ENCODE results near the gene MALRD1.

The MALRD1 gene

DNA sequence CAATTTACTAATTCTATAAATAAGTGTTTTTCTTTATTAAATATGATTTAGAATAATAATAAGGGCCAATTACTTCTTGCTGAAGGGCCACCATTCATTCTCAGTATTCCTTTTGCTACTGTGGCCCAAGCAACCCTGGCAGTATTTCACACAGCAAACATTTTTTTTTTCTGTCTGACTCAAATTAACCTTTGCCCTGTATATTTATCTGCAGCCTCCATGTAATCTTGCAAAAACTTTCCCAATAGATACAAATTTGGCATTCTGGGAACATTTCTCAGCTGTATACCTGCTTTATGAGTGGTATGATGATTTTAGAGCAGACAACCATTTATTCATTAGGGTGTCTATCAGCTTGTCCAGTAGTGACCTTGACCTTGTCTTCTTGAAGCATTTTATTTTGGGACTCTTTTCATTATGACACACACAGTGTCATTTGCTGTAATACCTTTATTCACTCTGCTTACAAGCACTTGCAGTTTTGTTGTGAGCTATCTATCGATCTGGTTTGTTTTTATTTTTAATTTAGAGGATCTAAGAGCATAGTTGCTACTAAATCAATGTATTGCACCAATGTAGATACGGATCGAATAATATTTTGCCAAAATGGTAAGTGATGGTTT is 607.9 kb downstream of the MALRD1 start:
- no peak for DNase-seq

DNA sequence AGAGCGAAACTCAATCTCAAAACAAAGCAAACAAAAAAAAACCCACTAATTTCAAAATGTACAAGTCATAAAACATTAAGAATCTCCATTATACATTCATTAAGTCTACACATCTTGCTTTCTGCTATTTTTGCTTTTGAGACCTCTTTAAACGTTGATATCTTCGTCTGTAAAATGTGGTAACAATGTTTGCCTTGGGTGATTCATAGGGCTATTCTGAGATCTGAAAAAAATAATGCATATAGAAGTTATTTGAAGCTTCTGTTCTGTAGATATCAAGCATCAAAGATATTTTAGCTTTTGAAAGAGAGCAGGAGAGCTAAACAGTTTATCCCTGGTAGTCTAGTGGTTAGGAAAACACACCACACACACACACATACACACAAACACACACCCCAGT is 609.5 kb downstream of the MALRD1 start:
- peak; percentile 7 for DNase-seq

GRCh38 chr10:19658622-19659233 is 610.1 kb downstream of the MALRD1 start:
- DNase-seq = no peak

GRCh38 chr10:19659920-19660655 is 611.5 kb downstream of the MALRD1 start:
- DNase-seq = peak; percentile 25

DNA sequence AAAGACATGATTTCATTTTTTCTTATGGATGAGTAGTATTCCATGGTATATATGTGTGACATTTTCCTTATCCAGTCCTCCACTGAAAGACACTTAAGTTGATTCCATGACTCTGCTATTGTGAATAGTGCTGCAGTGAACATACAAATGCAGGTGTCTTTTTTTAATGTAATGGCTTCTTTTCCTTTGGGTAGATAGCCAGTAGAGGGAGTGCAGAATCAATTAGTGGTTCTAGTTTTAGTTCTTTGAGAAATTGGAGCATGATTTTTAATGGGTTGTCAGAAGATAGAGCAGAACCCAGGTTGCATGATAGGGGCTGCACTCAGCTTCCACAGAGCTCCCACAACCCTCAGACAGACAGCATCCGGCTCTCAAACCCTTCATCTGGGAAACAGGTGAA is 614.7 kb downstream of the MALRD1 start:
- no peak for DNase-seq

DNA sequence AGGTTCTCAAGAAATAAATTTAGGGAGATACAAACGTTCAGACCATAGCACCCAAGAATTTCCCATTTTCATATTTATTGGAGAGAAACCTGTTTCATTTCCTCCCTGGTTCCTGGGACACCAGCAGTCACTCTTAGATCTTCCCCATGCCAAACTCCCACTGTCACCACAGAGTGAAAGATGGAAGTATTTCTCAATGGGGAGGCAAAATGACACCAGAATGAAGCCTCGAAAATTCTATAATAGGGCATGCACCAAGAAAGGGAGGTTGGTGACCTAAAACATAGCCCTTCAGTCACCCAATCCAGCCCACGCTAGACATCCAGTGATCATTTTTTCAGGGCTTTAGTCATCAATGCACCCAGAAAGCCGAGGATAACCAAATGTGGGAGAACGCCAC is 619.5 kb downstream of the MALRD1 start:
- DNase-seq = no peak

- DNase-seq = no peak
Measured at GRCh38 chr10:19676063-19676462, 627.5 kb downstream of the MALRD1 start.

GRCh38 chr10:19683356-19683755 is 634.8 kb downstream of the MALRD1 start:
- peak; percentile 17 for DNase-seq

DNA sequence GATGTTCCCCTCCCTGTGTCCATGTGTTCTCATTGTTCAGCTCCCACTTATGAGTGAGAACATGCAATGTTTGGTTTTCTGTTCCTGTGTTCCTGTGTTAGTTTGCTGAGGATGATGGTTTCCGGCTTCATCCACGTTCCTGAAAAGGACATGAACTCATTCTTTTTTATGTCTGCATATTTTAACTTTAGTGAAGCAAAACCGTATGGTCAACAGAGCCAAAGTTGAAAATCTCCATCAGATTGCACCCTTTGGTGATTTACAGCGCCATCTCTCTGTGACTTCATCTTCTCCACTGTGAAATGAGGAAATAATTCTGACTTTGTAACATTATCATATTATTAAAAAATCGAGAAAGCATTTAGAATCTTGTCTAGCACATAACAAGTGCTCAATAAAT is 635.4 kb downstream of the MALRD1 start:
- DNase-seq = peak; percentile 34

DNA sequence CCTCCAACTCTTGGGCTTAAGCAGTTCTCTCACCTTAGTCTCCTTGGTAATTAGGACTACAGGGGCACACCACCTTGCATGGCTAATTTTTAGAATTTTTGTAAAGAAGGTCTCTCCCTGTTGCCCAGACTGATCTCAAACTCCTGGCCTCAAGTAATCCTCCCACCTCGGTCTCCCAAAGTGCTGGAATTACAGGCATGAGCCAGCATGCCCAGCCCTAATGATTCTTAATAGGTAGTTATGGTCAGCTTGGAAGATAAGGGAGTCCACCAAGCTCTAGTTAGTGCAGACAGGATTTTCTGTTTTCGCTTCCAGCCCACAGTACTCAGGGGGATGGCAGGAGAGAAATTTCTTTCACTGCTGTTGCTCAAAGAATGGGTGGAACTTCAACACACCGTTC is 639.7 kb downstream of the MALRD1 start:
- DNase-seq = no peak

DNA sequence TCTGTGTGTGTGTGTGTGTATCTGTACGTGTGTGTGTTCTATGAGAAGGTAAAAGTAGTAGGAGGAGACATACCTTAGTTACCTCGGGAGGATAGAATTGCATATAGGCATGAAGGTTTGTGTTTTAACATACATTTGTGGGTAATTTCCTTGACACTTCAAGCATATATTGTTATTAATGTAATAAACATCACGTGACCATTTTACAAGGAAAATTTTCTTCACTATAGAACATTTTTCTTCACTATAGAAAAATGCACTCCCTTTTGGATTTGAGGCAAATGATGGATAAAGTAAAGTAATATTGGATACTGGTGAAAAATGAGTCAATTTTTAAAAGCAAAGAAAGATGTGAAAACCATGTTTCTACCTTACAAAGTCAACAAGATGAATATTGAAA is 640.6 kb downstream of the MALRD1 start:
- no peak for DNase-seq

- no peak for DNase-seq
Measured at GRCh38 chr10:19699299-19699698, 650.7 kb downstream of the MALRD1 start.

GRCh38 chr10:19701427-19702052 is 652.9 kb downstream of the MALRD1 start:
- no peak for DNase-seq

DNA sequence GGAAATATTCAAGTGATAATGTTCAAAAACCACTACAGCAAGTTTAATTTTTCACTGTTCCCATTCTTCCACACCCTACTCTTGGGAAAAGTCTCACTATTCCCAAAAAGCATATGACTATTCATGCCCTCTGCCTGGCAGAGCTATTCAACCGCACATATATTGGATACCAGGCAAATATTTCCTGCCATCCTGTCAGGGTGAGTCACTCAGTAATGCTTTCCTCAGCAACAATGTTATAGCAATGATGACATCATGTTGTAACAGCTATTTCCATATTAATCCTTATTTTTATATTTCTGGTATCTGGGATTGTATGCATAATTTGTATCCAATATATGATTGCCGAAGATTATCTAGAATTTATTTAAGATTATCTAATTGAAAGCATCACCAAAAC is 653.6 kb downstream of the MALRD1 start:
- DNase-seq = peak; percentile 42

GRCh38 chr10:19704544-19704943 is 655.9 kb downstream of the MALRD1 start:
- DNase-seq = peak; percentile 10

DNA sequence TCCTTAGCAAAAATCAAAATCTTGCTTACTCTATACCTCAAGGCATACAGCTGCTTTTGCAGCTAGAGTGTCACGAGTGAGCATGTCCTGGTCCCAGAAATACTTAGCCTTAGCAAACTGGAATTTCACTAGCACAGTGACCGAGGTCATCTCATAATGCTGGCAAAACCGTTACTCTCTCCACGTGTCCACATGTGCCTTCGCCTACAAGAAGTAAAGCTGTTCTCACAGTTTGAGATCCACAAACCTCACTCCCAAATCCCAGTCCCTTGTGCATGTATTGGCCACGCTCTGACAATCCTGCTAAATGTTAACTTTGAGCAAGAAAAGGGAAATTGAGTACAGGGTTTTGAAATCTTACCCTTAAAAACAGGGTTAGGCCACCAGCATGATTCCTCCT is 656.6 kb downstream of the MALRD1 start:
- no peak for DNase-seq

DNA sequence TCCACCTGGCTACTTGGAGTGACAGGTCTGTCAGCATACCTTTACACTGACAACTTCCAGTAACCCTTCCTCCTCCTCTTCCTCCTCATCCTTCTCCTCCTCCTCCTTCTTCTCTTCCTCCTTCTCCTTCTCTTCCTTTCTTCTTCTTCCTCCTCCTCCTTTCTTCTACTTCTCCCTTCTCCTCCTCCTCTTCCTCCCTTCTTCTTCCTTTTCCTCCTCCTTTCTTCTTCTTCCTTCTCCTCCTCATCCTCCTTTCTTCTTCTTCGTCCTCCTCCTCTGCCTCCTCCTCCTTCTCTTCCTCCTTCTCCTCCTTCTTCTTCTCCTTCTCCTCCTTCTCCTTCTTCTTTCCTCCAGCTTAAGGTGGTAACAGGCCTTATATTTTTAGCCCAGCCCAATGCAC is 658.3 kb downstream of the MALRD1 start:
- DNase-seq = no peak

DNA sequence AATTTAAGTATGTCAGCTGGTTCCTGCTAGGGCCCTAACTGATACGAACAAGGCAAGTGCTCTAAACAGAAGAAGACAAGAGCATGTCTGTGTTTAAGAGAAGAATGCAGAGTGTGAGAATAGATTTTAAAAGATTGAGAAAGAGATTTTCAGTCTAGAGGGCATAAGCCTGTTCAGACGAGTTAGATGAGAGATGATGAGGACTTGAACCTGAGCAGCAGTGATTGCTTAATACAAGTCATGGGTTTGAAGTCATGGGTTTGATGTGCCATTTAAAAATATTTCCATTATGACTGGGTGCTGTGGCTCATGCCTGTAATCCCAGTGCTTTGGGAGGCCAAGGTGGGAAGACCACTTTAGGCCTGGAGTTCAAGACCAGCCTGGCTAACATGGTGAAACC is 658.8 kb downstream of the MALRD1 start:
- no peak for DNase-seq

GRCh38 chr10:19708031-19708430 is 659.4 kb downstream of the MALRD1 start:
- no peak for DNase-seq

GRCh38 chr10:19710600-19710999 is 662.0 kb downstream of the MALRD1 start:
- DNase-seq = no peak

- DNase-seq = no peak
Measured at GRCh38 chr10:19713159-19713558, 664.6 kb downstream of the MALRD1 start.

DNA sequence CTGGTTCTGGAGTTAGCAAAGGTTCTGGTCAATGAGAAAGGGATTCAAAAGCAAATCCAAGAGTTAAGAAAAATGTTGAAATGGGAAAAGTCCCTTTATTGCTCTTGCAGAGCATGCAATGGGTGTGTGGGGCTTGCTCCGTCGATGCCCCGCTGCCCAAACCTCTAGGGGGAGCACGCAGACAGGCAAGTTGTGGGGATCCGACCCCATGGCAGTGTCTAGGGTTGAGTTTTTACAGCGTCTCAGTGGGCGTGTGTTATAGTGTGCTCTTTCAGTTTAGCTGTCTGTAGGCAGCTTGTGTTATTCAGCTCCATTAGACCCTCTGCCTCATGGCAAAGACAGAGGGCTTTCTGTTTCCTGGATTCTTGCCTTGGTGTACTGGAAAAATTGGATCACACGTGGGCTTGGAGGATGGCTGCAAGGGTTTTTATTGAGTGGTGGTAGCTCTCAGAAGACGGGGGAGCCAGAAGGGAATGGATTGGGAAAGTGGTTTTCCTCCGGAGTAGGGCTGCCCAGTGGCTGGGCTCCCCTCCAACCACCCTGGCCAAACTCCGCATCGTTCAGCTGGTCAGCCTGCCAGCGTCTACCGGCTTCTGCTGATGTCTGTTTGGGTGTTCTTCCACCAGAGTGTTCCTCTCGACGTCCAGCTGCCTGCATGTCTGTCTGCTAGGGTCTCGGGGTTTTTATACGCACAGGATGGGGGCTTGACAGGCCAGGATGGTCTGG is 665.4 kb downstream of the MALRD1 start:
- DNase-seq = no peak

GRCh38 chr10:19719284-19719683 is 670.7 kb downstream of the MALRD1 start:
- DNase-seq = peak; percentile 90

All from fibroblast of skin of abdomen (primary cell).